ENCODE measurements around the gene NTRK2. TPM values are rescaled to one million over a fixed set of nuclear protein-coding genes. Genes with fewer than 3 reads are reported as not detected.
"Not testable (repeated sequence)": the region's sequence is repeated elsewhere in the genome, so short reads cannot be mapped to it uniquely, and the experiment has no call there.

The NTRK2 gene
- total RNA-seq, 1 donor from 2014 or later: 26.6 TPM

DNA sequence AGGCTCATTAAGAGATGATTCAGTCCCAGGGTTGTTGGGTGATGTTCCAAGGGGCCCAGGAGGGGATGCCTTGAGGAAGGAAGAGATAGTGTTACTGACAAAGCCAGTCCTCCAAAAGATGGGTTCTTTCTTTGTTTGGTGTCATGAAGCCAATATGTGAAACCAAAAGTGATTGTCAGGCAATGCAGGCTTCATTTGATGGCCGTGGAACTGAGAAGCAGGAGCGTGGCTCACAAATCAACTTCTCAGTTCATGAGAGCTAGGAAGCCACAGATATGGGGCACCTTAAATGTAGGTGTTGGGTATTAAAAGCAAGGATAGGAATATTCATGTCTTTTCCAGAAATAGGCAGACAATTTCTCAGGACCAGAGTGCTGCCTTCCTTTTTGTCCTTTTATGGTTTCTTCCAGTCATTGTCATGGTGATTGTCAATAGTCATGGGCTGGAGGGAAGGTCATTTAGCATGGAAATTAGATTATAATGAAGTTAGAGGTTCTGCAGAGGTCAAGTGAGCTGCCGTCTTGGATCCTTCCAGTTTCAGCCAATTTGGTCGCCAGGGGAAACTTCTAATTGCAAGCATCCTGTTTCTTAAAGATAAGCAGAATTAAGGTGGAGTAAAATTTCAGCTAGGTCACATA lies 393.0 kb downstream of the NTRK2 start:
- no peak overlapping the region for H3K9ac ChIP-seq (ENCODE audit: low read depth in 1 of 3, low read length in 3 of 3)
- no peaks in the 10 kb centered on the region for H3K36me3 ChIP-seq (ENCODE audit: control insufficient read depth in 3 of 3, insufficient read depth in 3 of 3, low read length in 3 of 3)
- H3K27ac ChIP-seq (ENCODE audit: low read depth, low read length): no peak overlapping the region
- H3K27me3 ChIP-seq (ENCODE audit: control insufficient read depth in 3 of 3, insufficient read depth in 3 of 3, low read length in 3 of 3): no peaks in the 10 kb centered on the region
- H3K4me1 ChIP-seq (ENCODE audit: control insufficient read depth in 3 of 3, insufficient read depth in 3 of 3, low read length in 3 of 3): no peaks in the 10 kb centered on the region
- no peak overlapping the region for H3K4me3 ChIP-seq (ENCODE audit: low read length in 3 of 3)
- peaks cover 0 to 3% (median 0%) of the 10 kb centered on the region in 3 donors for H3K9me3 ChIP-seq (ENCODE audit: control insufficient read depth in 3 of 3, low read length in 3 of 3)

DNA sequence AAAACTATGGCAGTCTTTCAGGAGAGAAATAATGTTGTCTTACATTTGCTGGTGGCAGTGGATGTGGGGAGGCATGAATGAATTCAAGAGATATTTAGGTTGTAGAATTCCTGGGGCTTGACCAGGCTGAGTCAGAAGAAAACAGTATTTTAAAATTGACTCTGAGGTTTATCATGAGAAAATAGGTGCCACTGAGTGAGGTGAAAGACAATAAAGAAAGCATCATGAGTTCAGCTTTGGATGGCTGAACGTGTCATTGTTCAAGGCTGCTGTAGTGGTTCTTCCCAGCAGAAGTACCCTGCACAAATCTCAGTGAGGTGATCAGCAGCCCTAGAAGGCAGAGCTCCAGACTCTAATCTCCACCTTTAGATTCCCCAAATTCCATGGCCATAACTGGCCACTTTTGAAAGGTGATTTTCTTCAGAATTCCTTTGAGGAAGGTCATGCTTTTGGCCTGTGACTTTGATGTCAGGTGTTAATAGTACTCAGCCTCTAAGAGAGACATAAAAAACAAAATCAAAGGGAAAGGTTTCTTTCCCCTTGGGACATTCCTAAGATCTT lies 395.4 kb downstream of the NTRK2 start:
- Histone ChIP-seq H3K9ac (ENCODE audit: low read depth in 1 of 3, low read length in 3 of 3) (no peak overlapping the region), H3K4me1 (ENCODE audit: control insufficient read depth in 3 of 3, insufficient read depth in 3 of 3, low read length in 3 of 3) (no peaks in the 10 kb centered on the region), H3K27ac (ENCODE audit: low read depth, low read length) (no peak overlapping the region), H3K36me3 (ENCODE audit: control insufficient read depth in 3 of 3, insufficient read depth in 3 of 3, low read length in 3 of 3) (no peaks in the 10 kb centered on the region), H3K9me3 (ENCODE audit: control insufficient read depth in 3 of 3, low read length in 3 of 3) (peaks cover 0 to 3% (median 0%) of the 10 kb centered on the region in 3 donors), H3K27me3 (ENCODE audit: control insufficient read depth in 3 of 3, insufficient read depth in 3 of 3, low read length in 3 of 3) (no peaks in the 10 kb centered on the region), H3K4me3 (ENCODE audit: low read length in 3 of 3) (no peak overlapping the region)

GRCh38 chr9:85067792-85068191 lies 398.3 kb downstream of the NTRK2 start:
- Histone ChIP-seq H3K27ac (ENCODE audit: low read depth, low read length) (no peak overlapping the region), H3K4me3 (ENCODE audit: low read length in 3 of 3) (no peak overlapping the region), H3K36me3 (ENCODE audit: control insufficient read depth in 3 of 3, insufficient read depth in 3 of 3, low read length in 3 of 3) (no peaks in the 10 kb centered on the region), H3K27me3 (ENCODE audit: control insufficient read depth in 3 of 3, insufficient read depth in 3 of 3, low read length in 3 of 3) (no peaks in the 10 kb centered on the region), H3K9ac (ENCODE audit: low read depth in 1 of 3, low read length in 3 of 3) (no peak overlapping the region), H3K9me3 (ENCODE audit: control insufficient read depth in 3 of 3, low read length in 3 of 3) (no peaks in the 10 kb centered on the region), H3K4me1 (ENCODE audit: control insufficient read depth in 3 of 3, insufficient read depth in 3 of 3, low read length in 3 of 3) (no peaks in the 10 kb centered on the region)

DNA sequence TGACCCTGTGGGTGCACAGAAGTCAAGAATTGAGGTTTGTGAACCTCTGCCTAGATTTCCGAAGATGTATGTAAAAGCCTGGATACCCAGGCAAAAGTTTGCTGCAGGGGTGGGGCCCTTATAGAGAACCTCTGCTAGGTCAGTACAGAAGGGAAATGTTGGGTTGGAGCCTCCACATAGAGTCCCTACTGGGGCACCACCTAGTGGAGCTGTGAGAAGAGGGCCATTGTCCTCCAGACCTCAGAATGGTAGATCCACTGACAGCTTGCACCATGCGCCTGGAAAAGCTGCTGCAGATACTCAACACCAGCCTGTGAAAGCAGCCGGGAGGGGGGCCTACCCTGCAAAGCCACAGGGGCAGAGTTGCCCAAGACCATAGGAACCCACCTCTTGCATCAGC lies 399.9 kb downstream of the NTRK2 start:
- H3K9me3 ChIP-seq (ENCODE audit: control insufficient read depth in 3 of 3, low read length in 3 of 3); H3K27ac ChIP-seq (ENCODE audit: low read depth, low read length); H3K4me3 ChIP-seq (ENCODE audit: low read length in 3 of 3); H3K9ac ChIP-seq (ENCODE audit: low read depth in 1 of 3, low read length in 3 of 3); H3K4me1 ChIP-seq (ENCODE audit: control insufficient read depth in 3 of 3, insufficient read depth in 3 of 3, low read length in 3 of 3); H3K27me3 ChIP-seq (ENCODE audit: control insufficient read depth in 3 of 3, insufficient read depth in 3 of 3, low read length in 3 of 3); H3K36me3 ChIP-seq (ENCODE audit: control insufficient read depth in 3 of 3, insufficient read depth in 3 of 3, low read length in 3 of 3): not testable (repeated sequence)
